Measurements from ENCODE around the gene GTF2A1.

GTF2A1 gene

GRCh38 chr14:81129242-81129641 lies 91.5 kb downstream of the GTF2A1 start:
- DNase-seq = no peak

- no peak for DNase-seq
Measured at GRCh38 chr14:81127785-81128184, 93.0 kb downstream of the GTF2A1 start.

GRCh38 chr14:81125536-81125935 lies 95.2 kb downstream of the GTF2A1 start:
- DNase-seq = no peak
